AG09319 (cell line): ENCODE measurements around the gene SMAP2.

Experiments
- DNase-seq: peaks from one replicate; pipeline ENCODE4 v3.0.0-alpha.2; 2010; ENCODE audit warnings: low read depth; ENCODE audit errors: extremely low read depth
- CTCF ChIP-seq: IDR thresholded peaks from 2 replicates; pipeline ENCODE4 v1.5.1; 2011; ENCODE audit warnings: low read depth, mild to moderate bottlenecking, inconsistent platforms, low read length, moderate library complexity

The SMAP2 gene

GRCh38 chr1:40425198-40425597, 51.7 kb downstream of the SMAP2 start:
- TF ChIP-seq CTCF: no peak
- no peak for DNase-seq

- DNase-seq: no peak
These were observed 57.9 kb downstream of the SMAP2 start for GRCh38 chr1:40431385-40431784.

GRCh38 chr1:40432644-40433390, 59.3 kb downstream of the SMAP2 start:
- DNase-seq: no peak

More at GRCh38 chr1:40431385-40431784, 57.9 kb downstream of the SMAP2 start:
- TF ChIP-seq CTCF: no peak

GRCh38 chr1:40435471-40435870, 61.9 kb downstream of the SMAP2 start:
- no peak for TF ChIP-seq CTCF

More at GRCh38 chr1:40432644-40433390, 59.3 kb downstream of the SMAP2 start:
- no peak for TF ChIP-seq CTCF

GRCh38 chr1:40435876-40436275, 62.3 kb downstream of the SMAP2 start:
- no peak for DNase-seq
- no peak for TF ChIP-seq CTCF

More at GRCh38 chr1:40435471-40435870, 61.9 kb downstream of the SMAP2 start:
- DNase-seq: no peak

- peak; percentile 61 for TF ChIP-seq CTCF
- no peak for DNase-seq
These were observed 65.0 kb downstream of the SMAP2 start for GRCh38 chr1:40438391-40439015.

GRCh38 chr1:40439247-40439646, 65.7 kb downstream of the SMAP2 start:
- TF ChIP-seq CTCF: no peak
- no peak for DNase-seq
